ENCODE measurements around the gene SIX6. TPM values are rescaled to one million over a fixed set of nuclear protein-coding genes. Genes with fewer than 3 reads are reported as not detected.
A peak's percentile ranks its signal among the peaks of the same experiment; 100 is the strongest.

SIX6 gene
- total RNA-seq, 1 donor from 2014 or later = not detected

- no peaks in the 10 kb centered on the region for H3K4me1 ChIP-seq
- no peaks in the 10 kb centered on the region for H3K9me3 ChIP-seq
- no peak for DNase-seq (ENCODE audit: extremely low spot score in 2 of 2)
- TF ChIP-seq CTCF (IDR thresholded peaks at IDR 0.05) (no peak), POLR2A (IDR thresholded peaks at IDR 0.05) (no peak), POLR2AphosphoS5 (IDR thresholded peaks at IDR 0.05; ENCODE audit: insufficient read depth in 1 of 2, low read depth in 1 of 2) (no peak)
- intact Hi-C loops (cut with DNase I) = no loop called here
- H3K27me3 ChIP-seq = no peaks in the 10 kb centered on the region
- no peak overlapping the region for H3K27ac ChIP-seq
- no peaks in the 10 kb centered on the region for H3K36me3 ChIP-seq
- no peak overlapping the region for H3K4me3 ChIP-seq
These were observed 28.7 kb downstream of the SIX6 start for GRCh38 chr14:60537663-60538062.

GRCh38 chr14:60544659-60545058 is 35.7 kb downstream of the SIX6 start:
- DNase-seq (ENCODE audit: extremely low spot score in 2 of 2) = no peak

GRCh38 chr14:60553808-60554207 is 44.9 kb downstream of the SIX6 start:
- Histone ChIP-seq H3K36me3 (no peaks in the 10 kb centered on the region), H3K27ac (no peak overlapping the region), H3K9me3 (no peaks in the 10 kb centered on the region), H3K27me3 (no peaks in the 10 kb centered on the region), H3K4me1 (no peaks in the 10 kb centered on the region), H3K4me3 (no peak overlapping the region)
- DNase-seq (ENCODE audit: extremely low spot score in 2 of 2) = no peak
- no peak for TF ChIP-seq POLR2AphosphoS5 (IDR thresholded peaks at IDR 0.05; ENCODE audit: insufficient read depth in 1 of 2, low read depth in 1 of 2)
- intact Hi-C loops (cut with DNase I) = loop anchor here (10.0 kb wide), 1 partner anchor 199 kb away; no protein-coding TSS in a partner anchor

More at GRCh38 chr14:60544659-60545058, 35.7 kb downstream of the SIX6 start:
- no peaks in the 10 kb centered on the region for H3K4me1 ChIP-seq
- H3K36me3 ChIP-seq = no peaks in the 10 kb centered on the region
- H3K9me3 ChIP-seq = no peaks in the 10 kb centered on the region
- TF ChIP-seq CTCF (IDR thresholded peaks at IDR 0.05) (no peak), POLR2AphosphoS5 (IDR thresholded peaks at IDR 0.05; ENCODE audit: insufficient read depth in 1 of 2, low read depth in 1 of 2) (no peak), POLR2A (IDR thresholded peaks at IDR 0.05) (no peak)
- intact Hi-C loops (cut with DNase I) = no loop called here
- no peak overlapping the region for H3K27ac ChIP-seq
- no peak overlapping the region for H3K4me3 ChIP-seq
- H3K27me3 ChIP-seq = no peaks in the 10 kb centered on the region

GRCh38 chr14:60561845-60562746 is 53.1 kb downstream of the SIX6 start:
- Histone ChIP-seq H3K9me3 (no peaks in the 10 kb centered on the region), H3K27ac (no peak overlapping the region), H3K27me3 (no peaks in the 10 kb centered on the region), H3K36me3 (no peaks in the 10 kb centered on the region), H3K4me1 (no peaks in the 10 kb centered on the region), H3K4me3 (no peak overlapping the region)
- DNase-seq (ENCODE audit: extremely low spot score in 2 of 2) = no peak
- TF ChIP-seq CTCF (IDR thresholded peaks at IDR 0.05) = peak; percentile 3 to 43 (median 21)
- no peak for TF ChIP-seq POLR2AphosphoS5 (IDR thresholded peaks at IDR 0.05; ENCODE audit: insufficient read depth in 1 of 2, low read depth in 1 of 2)
- intact Hi-C loops (cut with DNase I) = no loop called here

Small RNA genes lying within 50 kb of the gene (small RNA-seq; reads per million reads assigned to genes)
- gene AL049874.4 = not detected

Other genes starting within 250 kb of the SIX6 start
- gene C14orf39, start 23.1 kb upstream of the SIX6 start, total RNA-seq = not detected
- gene SIX1, start 140.3 kb downstream of the SIX6 start, total RNA-seq = 3.7 TPM
- gene SIX4, start 215.2 kb downstream of the SIX6 start, total RNA-seq = 1.5 TPM
- 38.1 TPM for gene MNAT1, start 225.6 kb downstream of the SIX6 start, total RNA-seq

All from vagina (tissue), 2 donors.